IMR-90 (cell line): ENCODE data around the gene MED22. TPM values are rescaled to one million over a fixed set of nuclear protein-coding genes. Genes with fewer than 3 reads are reported as not detected.
"Not testable (repeated sequence)": the region's sequence is repeated elsewhere in the genome, so short reads cannot be mapped to it uniquely, and the experiment has no call there.

Experiments
- ATAC-seq: fragments of 200-7000 bp; cut with Tn5 transposase; 2 replicates; pipeline ENCODE4 v1.9.1; 2020; ENCODE audit warnings: low read depth, mild to moderate bottlenecking, moderate library complexity
- BruUV-seq: library from RNA; stranded (reverse); fragments of 400-500 nt; replicated peaks from 2 replicates; lab custom pipeline; 2021; lab: Mats Ljungman, UMichigan
- CTCF ChIA-PET: fragments of 300-600 bp; formaldehyde crosslinking; extraction: SDS; loops from one replicate; lab custom pipeline; 2021; ENCODE audit warnings: antibody characterized with exemption; lab: Yijun Ruan, JAX
- POLR2A ChIA-PET: fragments of 300-600 bp; sonication (Branson Sonifier 250); formaldehyde crosslinking; loops from one replicate; lab custom pipeline; 2022; ENCODE audit warnings: antibody characterized with exemption; ENCODE audit not compliant: unreplicated experiment; lab: Charles Lee
- DNase-seq: peaks from one replicate; pipeline ENCODE4 v3.0.0; 2013
- H2AFZ ChIP-seq: replicated peaks from 2 replicates; pipeline ENCODE3; 2013; ENCODE audit warnings: low read length, mild to moderate bottlenecking; ENCODE audit not compliant: poor library complexity
- H2AK5ac ChIP-seq: 2 replicates; pipeline ENCODE4 v1.6.1; 2013; ENCODE audit warnings: low read depth, low read length, inconsistent platforms
- H2AK9ac ChIP-seq: replicated peaks from 2 replicates; pipeline ENCODE3; 2013; ENCODE audit warnings: mild to moderate bottlenecking, low read depth, low read length, moderate library complexity; ENCODE audit not compliant: poor library complexity
- H2BK120ac ChIP-seq: 2 replicates; pipeline ENCODE4 v1.6.1; 2013; ENCODE audit warnings: low read depth, low read length, inconsistent platforms
- H2BK15ac ChIP-seq: 3 replicates; pipeline ENCODE4 v1.6.1; 2013; ENCODE audit warnings: low read depth, low read length, inconsistent platforms
- H2BK20ac ChIP-seq: 2 replicates; pipeline ENCODE4 v1.6.1; 2013; ENCODE audit warnings: low read depth, mild to moderate bottlenecking, inconsistent platforms, low read length, moderate library complexity
- H2BK5ac ChIP-seq: 2 replicates; pipeline ENCODE4 v1.6.1; 2013; ENCODE audit warnings: mild to moderate bottlenecking, low read depth, low read length, inconsistent platforms; ENCODE audit not compliant: poor library complexity, severe bottlenecking
- H3K14ac ChIP-seq: replicated peaks from 2 replicates; pipeline ENCODE4 v1.6.1; 2013; ENCODE audit warnings: low read depth, low read length, inconsistent platforms
- H3K18ac ChIP-seq: 2 replicates; pipeline ENCODE4 v1.6.1; 2013; ENCODE audit warnings: low read depth, low read length, control low read depth
- H3K23ac ChIP-seq: 2 replicates; pipeline ENCODE4 v1.6.1; 2013; ENCODE audit warnings: low read depth, low read length, inconsistent platforms
- H3K27ac ChIP-seq: 2 replicates; pipeline ENCODE4 v1.5.1; 2013; ENCODE audit warnings: mild to moderate bottlenecking, control low read depth, low read length; ENCODE audit not compliant: insufficient read depth
- H3K27me3 ChIP-seq: 2 replicates; pipeline ENCODE4 v1.6.1; 2013; ENCODE audit warnings: low read length; ENCODE audit not compliant: control insufficient read depth, insufficient read depth
- H3K36me3 ChIP-seq: 2 replicates; pipeline ENCODE4 v1.6.1; 2013; ENCODE audit warnings: low read length, mixed read lengths; ENCODE audit not compliant: control insufficient read depth, insufficient read depth
- H3K4ac ChIP-seq: 2 replicates; pipeline ENCODE4 v1.6.1; 2013; ENCODE audit warnings: low read depth, low read length, inconsistent platforms
- H3K4me1 ChIP-seq: 2 replicates; pipeline ENCODE4 v1.6.1; 2013; ENCODE audit warnings: low read length, mixed read lengths; ENCODE audit not compliant: control insufficient read depth, insufficient read depth
- H3K4me2 ChIP-seq: 2 replicates; pipeline ENCODE4 v1.6.1; 2013; ENCODE audit warnings: low read depth, mild to moderate bottlenecking, control low read depth, low read length, moderate library complexity
- H3K4me3 ChIP-seq: 2 replicates; pipeline ENCODE4 v1.5.1; 2013; ENCODE audit warnings: low read depth, mild to moderate bottlenecking, control low read depth, low read length, moderate library complexity; ENCODE audit not compliant: insufficient read depth
- H3K56ac ChIP-seq: 2 replicates; pipeline ENCODE4 v1.6.1; 2013; ENCODE audit warnings: low read length, inconsistent platforms; ENCODE audit not compliant: insufficient read depth; ENCODE audit errors: extremely low read depth
- H3K79me1 ChIP-seq, 2 experiments: 2 replicates each; pipeline ENCODE4 v1.6.1; 2013; ENCODE audit warnings: low read length in 2 of 2, inconsistent platforms in 1 of 2, low read depth in 1 of 2
- H3K9ac ChIP-seq: 2 replicates; pipeline ENCODE4 v1.6.1; 2013; ENCODE audit warnings: low read depth, low read length, control low read depth
- H3K9me1 ChIP-seq: 2 replicates; pipeline ENCODE4 v1.6.1; 2013; ENCODE audit warnings: low read length, inconsistent platforms; ENCODE audit not compliant: insufficient read depth
- H3K9me3 ChIP-seq: 2 replicates; pipeline ENCODE4 v1.6.1; 2013; ENCODE audit warnings: low read length; ENCODE audit not compliant: control insufficient read depth, insufficient read depth
- H4K20me1 ChIP-seq: 2 replicates; pipeline ENCODE4 v1.6.1; 2013; ENCODE audit warnings: low read length, inconsistent platforms; ENCODE audit not compliant: insufficient read depth
- H4K5ac ChIP-seq: 2 replicates; pipeline ENCODE4 v1.6.1; 2013; ENCODE audit warnings: mild to moderate bottlenecking, low read depth, low read length, control low read depth
- H4K8ac ChIP-seq, 2 experiments: 2 replicates each; pipeline ENCODE4 v1.6.1; 2013; ENCODE audit warnings: low read depth in 2 of 2, low read length in 2 of 2, control low read depth in 1 of 2, inconsistent platforms in 1 of 2
- H4K91ac ChIP-seq: 2 replicates; pipeline ENCODE4 v1.6.1; 2013; ENCODE audit warnings: low read depth, low read length, inconsistent platforms; ENCODE audit not compliant: insufficient read depth
- RAD21 ChIP-seq: IDR thresholded peaks from 2 replicates; pipeline ENCODE4 v1.6.1; 2012; ENCODE audit warnings: low read length, improper control_type of control experiment
- SMC3 ChIP-seq: fragments of 150-350 bp; IDR thresholded peaks from 2 replicates; pipeline ENCODE4 v1.6.1; 2016; ENCODE audit warnings: low read depth, mild to moderate bottlenecking, antibody characterized with exemption, low read length, moderate library complexity
- WGBS, 2 experiments: methylation state at CpG; one replicate each; pipeline versions ENCODE4 v1.1.5 to v1.1.7; 2013; ENCODE audit warnings: missing lambda C conversion rate in 2 of 2; ENCODE audit not compliant: insufficient read length in 1 of 2; ENCODE audit errors: extremely low coverage in 2 of 2; 5-methylcytosine and 5-hydroxymethylcytosine counted together
- dilution Hi-C: fragments of 300-500 bp; cut with HindIII; formaldehyde crosslinking; loops from one replicate; pipeline ENCODE4 v1.14.3; 2018; ENCODE audit warnings: low sequenced_read_pairs; ENCODE audit not compliant: unreplicated experiment
- in situ Hi-C: fragments of 300-500 bp; cut with MboI; formaldehyde crosslinking; loops from 3 replicates; pipeline ENCODE4 v1.14.3; 2019; ENCODE audit warnings: low sequenced_read_pairs, inconsistent platforms, mixed read lengths
- intact Hi-C: fragments of 100-400 bp; cut with micrococcal nuclease; formaldehyde crosslinking; loops from 2 replicates; pipeline ENCODE4 v1.10.0; 2022
- polyA plus RNA-seq, 3 experiments: library from polyadenylated mRNA; depleted of rRNA; stranded (reverse); fragments of >200 nt; gene quantifications; 2 replicates each; pipeline ENCODE4 v1.2.3, GENCODE V29; 2012; ENCODE audit warnings: low replicate concordance in 1 of 3
- total RNA-seq: library from RNA; depleted of rRNA; stranded (reverse); fragments of >200 nt; gene quantifications from 2 replicates; pipeline ENCODE4 v1.2.3, GENCODE V29; 2012
- TF ChIP-seq, protein P1 (sequence below): conservative IDR thresholded peaks from 2 replicates; pipeline ENCODE4 v1.5.1; 2012; ENCODE audit warnings: mild to moderate bottlenecking, low read depth, low read length, improper control_type of control experiment

MED22 gene
- total and polyA plus RNA-seq, 2 of the 4 experiments (the other 2 are of a cell fraction): 7.9 to 28.3 TPM

DNA sequence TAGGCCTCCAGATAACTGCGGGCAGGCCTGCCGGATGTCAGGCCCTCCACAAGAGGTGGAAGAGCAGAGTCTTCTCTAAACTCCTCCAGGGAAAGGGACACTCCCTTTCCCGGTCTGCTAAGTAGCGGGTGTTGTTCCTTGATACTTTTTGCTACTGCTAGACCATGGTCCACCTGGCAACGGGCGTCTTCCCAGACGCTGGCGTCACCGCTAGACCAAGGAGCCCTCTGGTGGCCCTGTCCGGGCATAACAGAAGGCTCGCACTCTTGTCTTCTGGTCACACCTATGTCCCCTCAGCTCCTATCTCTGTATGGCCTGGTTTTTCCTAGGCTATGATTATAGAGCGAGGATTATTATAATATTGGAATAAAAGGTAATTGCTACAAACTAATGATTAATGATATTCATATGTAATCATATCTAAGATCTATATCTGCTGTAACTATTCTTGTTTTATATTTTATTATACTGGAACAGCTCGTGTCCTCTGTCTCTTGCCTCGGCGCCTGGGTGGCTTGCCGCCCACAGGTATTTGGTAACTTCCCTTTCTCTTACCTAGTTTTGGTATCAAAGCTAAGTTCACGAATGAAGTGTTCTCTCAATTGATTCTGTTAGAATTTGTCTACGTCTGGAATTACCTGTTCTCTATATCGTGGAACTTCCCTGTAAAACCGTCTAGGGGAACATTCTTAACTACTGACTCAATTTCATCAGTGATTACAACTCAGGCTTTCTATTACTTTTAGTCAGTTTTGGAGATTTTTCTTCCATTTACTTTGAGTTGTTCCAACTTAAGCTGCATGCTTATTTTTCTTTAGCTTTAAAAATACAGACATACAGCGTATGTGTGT lies 18.4 kb downstream of the MED22 start:
- H4K5ac ChIP-seq, H2AK9ac ChIP-seq, H2BK5ac ChIP-seq, H3K27ac ChIP-seq, H4K8ac ChIP-seq, H3K23ac ChIP-seq, H3K14ac ChIP-seq, H2BK15ac ChIP-seq, ATAC-seq, H3K9ac ChIP-seq, H3K9me1 ChIP-seq, H3K4ac ChIP-seq, BruUV-seq, H3K9me3 ChIP-seq, H4K20me1 ChIP-seq, H3K56ac ChIP-seq, H3K4me3 ChIP-seq, H3K18ac ChIP-seq, DNase-seq, H2BK20ac ChIP-seq, H3K4me2 ChIP-seq, H2BK120ac ChIP-seq, H2AK5ac ChIP-seq, H3K27me3 ChIP-seq, dilution Hi-C loops, H3K4me1 ChIP-seq, H2AFZ ChIP-seq, H4K91ac ChIP-seq, in situ Hi-C loops: not testable (repeated sequence)
- POLR2A ChIA-PET: interaction anchor here (0.6 kb wide), 1 partner anchor 135 kb away, joined by 7 read pairs; no protein-coding TSS in a partner anchor
- intact Hi-C loops: loop anchor here (1.0 kb wide), 1 partner anchor 144 kb away; no protein-coding TSS in a partner anchor
- 80% methylated on average over 1 of the region's 21 CpGs; no CpG with 5 or more reads in 1 of the 2 experiments for WGBS, 2 experiments
- peaks cover 15 to 17% of the 10 kb centered on the region in 2 experiments; a peak in 3 of 4 replicates for H3K79me1 ChIP-seq
- CTCF ChIA-PET: interaction anchor here (1.1 to 1.2 kb wide), 2 partner anchors 11 to 13 kb away, joined by 3 to 4 read pairs; no protein-coding TSS in a partner anchor
- 0 out of 2 replicates have a peak, but pooled peaks have one; percentile 26 for TF ChIP-seq SMC3
- TF ChIP-seq, protein P1, sequence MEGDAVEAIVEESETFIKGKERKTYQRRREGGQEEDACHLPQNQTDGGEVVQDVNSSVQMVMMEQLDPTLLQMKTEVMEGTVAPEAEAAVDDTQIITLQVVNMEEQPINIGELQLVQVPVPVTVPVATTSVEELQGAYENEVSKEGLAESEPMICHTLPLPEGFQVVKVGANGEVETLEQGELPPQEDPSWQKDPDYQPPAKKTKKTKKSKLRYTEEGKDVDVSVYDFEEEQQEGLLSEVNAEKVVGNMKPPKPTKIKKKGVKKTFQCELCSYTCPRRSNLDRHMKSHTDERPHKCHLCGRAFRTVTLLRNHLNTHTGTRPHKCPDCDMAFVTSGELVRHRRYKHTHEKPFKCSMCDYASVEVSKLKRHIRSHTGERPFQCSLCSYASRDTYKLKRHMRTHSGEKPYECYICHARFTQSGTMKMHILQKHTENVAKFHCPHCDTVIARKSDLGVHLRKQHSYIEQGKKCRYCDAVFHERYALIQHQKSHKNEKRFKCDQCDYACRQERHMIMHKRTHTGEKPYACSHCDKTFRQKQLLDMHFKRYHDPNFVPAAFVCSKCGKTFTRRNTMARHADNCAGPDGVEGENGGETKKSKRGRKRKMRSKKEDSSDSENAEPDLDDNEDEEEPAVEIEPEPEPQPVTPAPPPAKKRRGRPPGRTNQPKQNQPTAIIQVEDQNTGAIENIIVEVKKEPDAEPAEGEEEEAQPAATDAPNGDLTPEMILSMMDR: peak; percentile 45
- peak; percentile 50 for TF ChIP-seq RAD21
- H3K36me3 ChIP-seq: peaks cover 35% of the 10 kb centered on the region
